HG03103 (cell line): ENCODE results near the gene GGTLC1.

Experiments
- ATAC-seq: cut with Tn5 transposase; IDR thresholded peaks from one replicate; pipeline ENCODE4 v1.9.1; 2021; ENCODE audit warnings: low read depth; ENCODE audit not compliant: unreplicated experiment

The GGTLC1 gene

GRCh38 chr20:23966927-23967615 lies 21.5 kb downstream of the GGTLC1 start:
- no peak for ATAC-seq

GRCh38 chr20:23966298-23966697 lies 22.3 kb downstream of the GGTLC1 start:
- no peak for ATAC-seq

DNA sequence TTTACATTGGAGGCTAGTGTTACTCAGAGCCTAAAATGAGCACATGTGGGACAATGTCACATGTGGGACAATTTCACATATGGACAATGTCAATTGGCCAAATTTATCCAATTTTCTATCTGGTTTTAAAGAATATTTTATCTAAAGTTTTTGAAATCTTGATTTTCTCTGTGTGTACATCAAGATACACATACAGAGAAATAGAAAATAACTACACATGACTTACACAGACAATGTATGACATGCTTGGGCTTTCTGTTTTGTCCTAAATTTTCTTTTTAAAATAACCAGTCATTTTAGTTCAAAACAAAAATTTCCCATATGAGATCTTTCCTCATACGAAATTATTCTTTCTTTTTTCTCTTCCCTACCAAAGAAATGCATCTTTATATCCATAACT lies 24.6 kb downstream of the GGTLC1 start:
- ATAC-seq = no peak

DNA sequence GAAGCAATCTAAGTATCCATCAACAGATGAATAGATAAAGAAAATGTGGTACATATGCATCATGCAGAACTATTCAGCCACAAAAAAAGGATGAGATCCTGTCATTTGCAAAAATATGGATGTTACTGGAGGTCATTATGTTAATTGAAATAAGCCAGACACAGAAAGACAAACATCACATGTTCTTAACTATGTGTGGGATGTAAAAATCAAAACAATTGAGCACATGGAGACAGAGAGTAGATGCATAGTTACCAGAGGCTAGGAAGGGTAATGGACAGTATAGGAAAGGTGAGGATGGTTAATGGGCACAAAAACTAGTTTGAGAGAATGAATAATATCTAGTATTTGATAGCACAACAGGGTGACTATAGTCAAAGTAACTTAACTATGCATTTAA lies 26.3 kb downstream of the GGTLC1 start:
- ATAC-seq = no peak

DNA sequence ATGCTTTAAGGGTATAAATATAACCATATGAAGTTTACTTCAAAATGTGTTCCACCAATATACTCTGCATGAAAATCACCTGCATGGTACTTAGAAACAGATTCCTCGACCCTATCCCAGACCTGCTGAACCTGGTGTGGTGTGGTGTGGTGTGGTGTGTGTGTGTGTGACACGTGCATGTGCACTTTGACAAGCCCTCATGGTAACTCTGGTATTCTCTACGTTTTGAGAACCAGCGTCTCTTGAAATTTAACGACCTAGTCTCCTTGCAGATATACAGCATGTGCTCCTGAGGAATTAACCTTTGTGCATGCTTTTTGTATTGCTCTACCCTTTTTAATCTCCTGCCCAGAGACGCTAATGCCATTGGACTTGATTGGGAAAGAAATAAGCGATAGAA lies 29.5 kb downstream of the GGTLC1 start:
- no peak for ATAC-seq

GRCh38 chr20:23955896-23956295 lies 32.7 kb downstream of the GGTLC1 start:
- ATAC-seq = no peak

GRCh38 chr20:23954008-23954745 lies 34.4 kb downstream of the GGTLC1 start:
- ATAC-seq = no peak

- ATAC-seq = no peak
Observed at GRCh38 chr20:23946206-23946605, 42.4 kb downstream of the GGTLC1 start.

DNA sequence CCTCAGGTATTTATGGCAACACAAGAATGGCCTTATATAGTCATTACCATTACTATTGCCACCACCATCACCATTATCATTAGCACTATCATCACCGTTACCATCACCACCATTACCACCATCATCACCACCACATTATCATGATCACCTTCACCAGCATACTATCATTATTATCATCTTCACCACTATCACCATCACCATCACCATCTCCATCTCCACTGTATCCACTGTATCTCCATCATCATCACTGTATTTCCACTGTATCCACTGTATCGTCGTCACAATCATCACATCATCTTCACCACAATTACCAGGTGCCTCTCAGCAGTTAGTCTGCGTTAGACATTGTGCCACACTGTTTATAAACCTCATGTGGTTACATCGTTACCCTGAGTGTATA lies 45.3 kb downstream of the GGTLC1 start:
- ATAC-seq = no peak

- ATAC-seq = no peak
Observed at GRCh38 chr20:23939641-23940040, 48.9 kb downstream of the GGTLC1 start.

DNA sequence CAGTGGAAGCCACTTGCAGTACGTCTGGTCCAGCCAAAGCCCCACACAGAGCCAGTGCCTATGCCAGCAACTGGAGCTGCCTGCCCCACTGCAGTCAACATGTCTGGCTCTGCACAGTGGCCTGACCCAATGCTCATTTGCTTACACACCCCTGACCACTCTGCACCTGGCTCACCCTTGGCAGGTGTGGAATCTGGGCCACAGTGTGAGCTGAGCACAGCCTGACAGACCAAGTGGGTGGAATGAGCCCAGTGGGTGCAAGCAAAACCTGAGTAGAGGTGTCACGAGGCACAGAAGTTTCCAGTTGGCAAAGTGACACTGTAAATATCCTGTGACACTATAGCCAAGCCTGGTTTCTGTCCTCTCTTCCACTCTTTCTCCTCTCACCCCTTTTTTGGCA lies 49.5 kb downstream of the GGTLC1 start:
- no peak for ATAC-seq

- ATAC-seq = no peak
Observed at GRCh38 chr20:23938118-23938438, 50.5 kb downstream of the GGTLC1 start.

- no peak for ATAC-seq
Observed at GRCh38 chr20:23937303-23938117, 51.1 kb downstream of the GGTLC1 start.
